Measurements from ENCODE around the gene C14orf93.

DNA sequence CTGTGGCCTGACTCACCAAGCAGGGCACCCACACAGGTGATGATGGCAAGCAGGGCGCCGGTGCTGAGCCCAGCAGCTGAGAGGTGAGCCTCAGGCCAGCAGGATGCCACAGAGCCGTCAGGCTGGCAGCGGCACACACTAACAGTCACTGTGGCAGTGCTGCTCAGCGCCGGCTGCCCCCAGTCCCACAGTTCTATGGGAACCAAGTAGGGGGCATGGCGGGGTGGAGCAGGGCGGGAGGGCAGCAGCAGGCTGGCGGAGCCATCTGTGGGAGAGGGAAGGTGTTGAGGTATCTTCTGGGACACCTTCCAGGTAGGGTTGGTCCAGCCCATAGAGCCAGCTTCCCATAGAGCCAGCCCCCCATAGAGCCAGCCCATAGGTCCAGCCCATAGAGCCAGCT is 39.1 kb upstream of the C14orf93 start:
- TF ChIP-seq FOXK2 (IDR thresholded peaks at IDR 0.05) (no peak), SP1 (IDR thresholded peaks at IDR 0.05) (no peak), NFRKB (IDR thresholded peaks at IDR 0.05) (no peak), TARDBP (IDR thresholded peaks at IDR 0.05) (no peak), BHLHE40 (IDR thresholded peaks at IDR 0.05; ENCODE audit: borderline replicate concordance) (no peak)
